ENCODE data around the gene TACR2. TPM values are rescaled to one million over a fixed set of nuclear protein-coding genes. Genes with fewer than 3 reads are reported as not detected.
A peak's percentile ranks its signal among the peaks of the same experiment; 100 is the strongest.

Gene TACR2
- polyA plus RNA-seq, 2 of the 4 experiments (the other 2 are of a cell fraction): 0.09 to 0.16 TPM

GRCh38 chr10:69435966-69436520 lies 19.3 kb upstream of the TACR2 start:
- DNase-seq (ENCODE audit: low read depth in 1 of 2, low spot score in 1 of 2): no peak
- FAIRE-seq: no peak
- POLR2A ChIA-PET: no interaction called here
- TF ChIP-seq HES2 (IDR thresholded peaks at IDR 0.05) (no peak), MAZ (IDR thresholded peaks at IDR 0.05; ENCODE audit: borderline replicate concordance, low read depth, low read length) (no peak), POLR2A (IDR thresholded peaks at IDR 0.05; ENCODE audit: low read length) (no peak), FOSL2 (IDR thresholded peaks at IDR 0.05) (no peak), FOSL2 (CRISPR knock-in tag; IDR thresholded peaks at IDR 0.05) (no peak), CBX2 (IDR thresholded peaks at IDR 0.05; ENCODE audit: borderline replicate concordance, low read depth) (no peak), NR3C1 (IDR thresholded peaks at IDR 0.05) (no peak), HOXA7 (CRISPR knock-in tag; IDR thresholded peaks at IDR 0.05) (no peak), GATA3 (IDR thresholded peaks at IDR 0.05; ENCODE audit: borderline replicate concordance) (no peak), HEYL (CRISPR knock-in tag; IDR thresholded peaks at IDR 0.05) (no peak), EHF (CRISPR knock-in tag; IDR thresholded peaks at IDR 0.05) (no peak), RFX5 (IDR thresholded peaks at IDR 0.05) (no peak), NFE2L2 (conservative IDR thresholded peaks at IDR 0.05; ENCODE audit: low read length) (no peak), ESRRA (IDR thresholded peaks at IDR 0.05; ENCODE audit: borderline replicate concordance, low read length) (no peak), FOXS1 (CRISPR knock-in tag; IDR thresholded peaks at IDR 0.05) (no peak)
- no peak for ATAC-seq
- no peak overlapping the region for H3K4me3 ChIP-seq
- peaks cover 38% of the 10 kb centered on the region for H3K4me1 ChIP-seq
- no peaks in the 10 kb centered on the region for H3K9me3 ChIP-seq
- 92% methylated on average over 10 of the region's 14 CpGs for WGBS (ENCODE audit: missing lambda C conversion rate)
- CTCF ChIA-PET: interaction anchor here (0.9 to 3.9 kb wide), 3 partner anchors 10 to 23 kb away, joined by 5 to 22 read pairs (median 7); no protein-coding TSS in a partner anchor
- H3K27ac ChIP-seq: peak overlapping the region in 1 of 2 experiments; percentile 92; a peak in 2 of 6 replicates
- no peak overlapping the region for H3K4me2 ChIP-seq

- ChIA-PET CTCF (interaction anchor here (0.6 to 3.9 kb wide), 3 partner anchors 9 to 36 kb away, joined by 3 to 22 read pairs (median 3); no protein-coding TSS in a partner anchor), POLR2A (interaction anchor here (0.6 kb wide), 1 partner anchor 13 kb away, joined by 3 read pairs; no protein-coding TSS in a partner anchor)
- DNase-seq (ENCODE audit: low read depth in 1 of 2, low spot score in 1 of 2): no peak
- no peak for TF ChIP-seq ESRRA (IDR thresholded peaks at IDR 0.05; ENCODE audit: borderline replicate concordance, low read length)
- no peak for TF ChIP-seq EHMT2 (IDR thresholded peaks at IDR 0.05; ENCODE audit: low read depth)
- no peak for TF ChIP-seq BHLHE40 (IDR thresholded peaks at IDR 0.05; ENCODE audit: low read depth, low read length)
- TF ChIP-seq RFX5 (IDR thresholded peaks at IDR 0.05): no peak
- TF ChIP-seq FOSL2 (IDR thresholded peaks at IDR 0.05): no peak
- no peak for TF ChIP-seq FOSL2 (CRISPR knock-in tag; IDR thresholded peaks at IDR 0.05)
- TF ChIP-seq RNF2 (IDR thresholded peaks at IDR 0.05; ENCODE audit: borderline replicate concordance, low read depth): no peak
- no peak for TF ChIP-seq CTCF (IDR thresholded peaks at IDR 0.05)
- TF ChIP-seq ZNF302 (CRISPR knock-in tag; IDR thresholded peaks at IDR 0.05): no peak
- WGBS (ENCODE audit: missing lambda C conversion rate): 92% methylated on average over 10 of the region's 11 CpGs
- no peak overlapping the region for H3K4me2 ChIP-seq
- peaks cover 28% of the 10 kb centered on the region for H3K4me1 ChIP-seq
- H3K27ac ChIP-seq: peak overlapping the region in 1 of 2 experiments; percentile 27; a peak in 1 of 6 replicates
- no peak overlapping the region for H3K4me3 ChIP-seq
- no peaks in the 10 kb centered on the region for H3K9me3 ChIP-seq
- no peak for ATAC-seq
- no peak for FAIRE-seq
These were observed 18.2 kb upstream of the TACR2 start for GRCh38 chr10:69434926-69435325.

GRCh38 chr10:69434169-69434568 lies 17.5 kb upstream of the TACR2 start:
- Histone ChIP-seq H3K4me2 (no peak overlapping the region), H3K4me3 (no peak overlapping the region), H3K27ac (peak overlapping the region in 1 of 2 experiments; percentile 27; a peak in 2 of 6 replicates), H3K9me3 (no peaks in the 10 kb centered on the region), H3K4me1 (peaks cover 20% of the 10 kb centered on the region)
- CTCF ChIA-PET: interaction anchor here (3.6 to 3.9 kb wide), 2 partner anchors 8 to 74 kb away, joined by 22 read pairs; no protein-coding TSS in a partner anchor
- ATAC-seq (no peak), DNase-seq (ENCODE audit: low read depth in 1 of 2, low spot score in 1 of 2) (no peak), FAIRE-seq (no peak)
- POLR2A ChIA-PET: no interaction called here
- WGBS (ENCODE audit: missing lambda C conversion rate): 66% methylated on average over 2 of the region's 2 CpGs
- TF ChIP-seq NFE2L2 (conservative IDR thresholded peaks at IDR 0.05; ENCODE audit: low read length) (no peak), ATOH8 (CRISPR knock-in tag; IDR thresholded peaks at IDR 0.05; ENCODE audit: low read depth) (no peak), MAZ (IDR thresholded peaks at IDR 0.05; ENCODE audit: borderline replicate concordance, low read depth, low read length) (no peak)
